GM12872 (cell line): ENCODE results near the gene DENND1A.

Experiments
- CTCF ChIP-seq: IDR thresholded peaks from 3 replicates; pipeline ENCODE4 v1.5.1; 2011; ENCODE audit warnings: low read depth, mild to moderate bottlenecking, low read length, moderate library complexity; ENCODE audit not compliant: insufficient read depth

The DENND1A gene

GRCh38 chr9:123356851-123357742 is 572.8 kb downstream of the DENND1A start:
- no peak for TF ChIP-seq CTCF

GRCh38 chr9:123355761-123356431 is 574.0 kb downstream of the DENND1A start, which contains the start of gene CRB2:
Gene CRB2 (plus strand): TSS chr9:123356197. CDS start chr9:123356261, 64 bp downstream.
- TF ChIP-seq CTCF, result no peak

GRCh38 chr9:123354806-123355508 is 575.0 kb downstream of the DENND1A start:
- no peak for TF ChIP-seq CTCF

- peak; percentile 87 for TF ChIP-seq CTCF
Observed at GRCh38 chr9:123353984-123354591, 575.8 kb downstream of the DENND1A start.

- TF ChIP-seq CTCF, result no peak
Observed at GRCh38 chr9:123353041-123353440, 576.9 kb downstream of the DENND1A start.

GRCh38 chr9:123350590-123351310 is 579.2 kb downstream of the DENND1A start:
- no peak for TF ChIP-seq CTCF
